AG04450 (cell line): ENCODE results near the gene MSRB3. TPM values are rescaled to one million over a fixed set of nuclear protein-coding genes. Genes with fewer than 3 reads are reported as not detected.

Experiments used
- CTCF ChIA-PET: fragments of 300-600, 350-600 bp; formaldehyde crosslinking; extraction: SDS; loops from one replicate; lab custom pipeline; 2022; ENCODE audit warnings: antibody characterized with exemption, inconsistent platforms; lab: Charles Lee
- POLR2A ChIA-PET: fragments of 350-600 bp; formaldehyde crosslinking; extraction: SDS; loops from one replicate; lab custom pipeline; 2021; ENCODE audit warnings: antibody characterized with exemption, inconsistent platforms; lab: Yijun Ruan, JAX
- DNase-seq: peaks from one replicate; pipeline ENCODE4 v3.0.0-alpha.2; 2011; ENCODE audit warnings: low read depth, low spot score
- H3K27ac ChIP-seq: one replicate; pipeline ENCODE4 v1.5.1; 2012; ENCODE audit warnings: low read depth, low read length, control low read depth
- H3K27me3 ChIP-seq: one replicate; pipeline ENCODE4 v1.6.0; 2012; ENCODE audit warnings: low read length; ENCODE audit not compliant: control insufficient read depth, insufficient read depth
- H3K4me3 ChIP-seq: 2 replicates; pipeline ENCODE4 v1.5.1; 2011; ENCODE audit warnings: mild to moderate bottlenecking, low read depth, low read length, control low read depth
- H3K9me3 ChIP-seq: 2 replicates; pipeline ENCODE4 v1.5.1; 2012; ENCODE audit warnings: low read length; ENCODE audit not compliant: control insufficient read depth, insufficient read depth
- CTCF ChIP-seq: IDR thresholded peaks from 2 replicates; pipeline ENCODE4 v1.5.1; 2011; ENCODE audit warnings: low read depth, low read length, control low read depth, inconsistent platforms
- polyA plus RNA-seq: library from polyadenylated mRNA; depleted of rRNA; stranded (reverse); fragments of >200 nt; gene quantifications from 2 replicates; pipeline ENCODE4 v1.2.3, GENCODE V29; 2011

Gene MSRB3
- polyA plus RNA-seq, 1 experiment: 75.6 TPM

- Histone ChIP-seq H3K9me3 (peaks cover 4% of the 10 kb centered on the region), H3K4me3 (no peak overlapping the region), H3K27me3 (no peaks in the 10 kb centered on the region), H3K27ac (peak overlapping the region; percentile 34)
- TF ChIP-seq CTCF: no peak
- ChIA-PET CTCF (interaction anchor here (0.6 kb wide), 1 partner anchor 55 kb away, joined by 3 read pairs; no protein-coding TSS in a partner anchor), POLR2A (interaction anchor here (1.5 kb wide), 1 partner anchor 202 kb away, joined by 5 read pairs; no protein-coding TSS in a partner anchor)
- peak; percentile 77 for DNase-seq
These were observed 56.7 kb downstream of the MSRB3 start for GRCh38 chr12:65335021-65335714.

GRCh38 chr12:65335981-65336380 is 57.5 kb downstream of the MSRB3 start:
- no peaks in the 10 kb centered on the region for H3K27me3 ChIP-seq
- CTCF ChIA-PET: interaction anchor here (0.6 to 0.7 kb wide), 2 partner anchors 54 to 230 kb away, joined by 3 read pairs; no protein-coding TSS in a partner anchor
- no peak for DNase-seq
- peaks cover 4% of the 10 kb centered on the region for H3K9me3 ChIP-seq
- no peak overlapping the region for H3K27ac ChIP-seq
- POLR2A ChIA-PET: interaction anchor here (1.5 kb wide), 1 partner anchor 201 kb away, joined by 5 read pairs; no protein-coding TSS in a partner anchor
- no peak for TF ChIP-seq CTCF
- H3K4me3 ChIP-seq: no peak overlapping the region

GRCh38 chr12:65339161-65339560 is 60.7 kb downstream of the MSRB3 start:
- ChIA-PET POLR2A (no interaction called here), CTCF (interaction anchor here (0.6 kb wide), 1 partner anchor 196 kb away, joined by 3 read pairs; no protein-coding TSS in a partner anchor)
- H3K27me3 ChIP-seq: no peaks in the 10 kb centered on the region
- H3K27ac ChIP-seq: no peak overlapping the region
- no peak for DNase-seq
- no peak for TF ChIP-seq CTCF
- no peak overlapping the region for H3K4me3 ChIP-seq
- no peaks in the 10 kb centered on the region for H3K9me3 ChIP-seq

GRCh38 chr12:65343230-65343629 is 64.7 kb downstream of the MSRB3 start:
- Histone ChIP-seq H3K27ac (no peak overlapping the region), H3K9me3 (no peaks in the 10 kb centered on the region), H3K4me3 (no peak overlapping the region), H3K27me3 (no peaks in the 10 kb centered on the region)
- DNase-seq: no peak
- CTCF ChIA-PET: no interaction called here
- POLR2A ChIA-PET: no interaction called here
- no peak for TF ChIP-seq CTCF

- ChIA-PET CTCF (no interaction called here), POLR2A (no interaction called here)
- no peak overlapping the region for H3K4me3 ChIP-seq
- no peaks in the 10 kb centered on the region for H3K9me3 ChIP-seq
- no peak overlapping the region for H3K27ac ChIP-seq
- DNase-seq: no peak
- H3K27me3 ChIP-seq: no peaks in the 10 kb centered on the region
- TF ChIP-seq CTCF: no peak
These were observed 65.3 kb downstream of the MSRB3 start for GRCh38 chr12:65343801-65344200.
